Nephron (organoid): ENCODE data around the gene ZNF541.

Experiments
- H3K27ac Mint-ChIP-seq, 3 experiments: 2 replicates each; pipeline ENCODE4 v1.8.0; 2020; ENCODE audit warnings: mixed read lengths in 3 of 3, mild to moderate bottlenecking in 2 of 3, moderate library complexity in 1 of 3
- H3K27me3 Mint-ChIP-seq: 2 replicates; pipeline ENCODE4 v1.8.0; 2021; ENCODE audit warnings: low read depth, mild to moderate bottlenecking, moderate library complexity, mixed read lengths
- H3K36me3 Mint-ChIP-seq: 2 replicates; pipeline ENCODE4 v1.8.0; 2020; ENCODE audit warnings: low read depth, mixed read lengths
- H3K4me1 Mint-ChIP-seq: 2 replicates; pipeline ENCODE4 v1.8.0; 2020; ENCODE audit warnings: mixed read lengths
- H3K4me3 Mint-ChIP-seq, 3 experiments: 2 replicates each; pipeline ENCODE4 v1.8.0; 2020; ENCODE audit warnings: mild to moderate bottlenecking in 3 of 3, mixed read lengths in 3 of 3, moderate library complexity in 2 of 3
- H3K9me3 Mint-ChIP-seq: 2 replicates; pipeline ENCODE4 v1.8.0; 2020; ENCODE audit warnings: mixed read lengths
- TF ChIP-seq, protein P1 (sequence below), 3 experiments: fragments of 200-600 bp; sonication (generic); IDR thresholded peaks; one replicate each; pipeline ENCODE4 v1.5.0; 2021; ENCODE audit warnings: antibody characterized with exemption in 3 of 3; ENCODE audit not compliant: unreplicated experiment in 3 of 3

The ZNF541 gene

DNA sequence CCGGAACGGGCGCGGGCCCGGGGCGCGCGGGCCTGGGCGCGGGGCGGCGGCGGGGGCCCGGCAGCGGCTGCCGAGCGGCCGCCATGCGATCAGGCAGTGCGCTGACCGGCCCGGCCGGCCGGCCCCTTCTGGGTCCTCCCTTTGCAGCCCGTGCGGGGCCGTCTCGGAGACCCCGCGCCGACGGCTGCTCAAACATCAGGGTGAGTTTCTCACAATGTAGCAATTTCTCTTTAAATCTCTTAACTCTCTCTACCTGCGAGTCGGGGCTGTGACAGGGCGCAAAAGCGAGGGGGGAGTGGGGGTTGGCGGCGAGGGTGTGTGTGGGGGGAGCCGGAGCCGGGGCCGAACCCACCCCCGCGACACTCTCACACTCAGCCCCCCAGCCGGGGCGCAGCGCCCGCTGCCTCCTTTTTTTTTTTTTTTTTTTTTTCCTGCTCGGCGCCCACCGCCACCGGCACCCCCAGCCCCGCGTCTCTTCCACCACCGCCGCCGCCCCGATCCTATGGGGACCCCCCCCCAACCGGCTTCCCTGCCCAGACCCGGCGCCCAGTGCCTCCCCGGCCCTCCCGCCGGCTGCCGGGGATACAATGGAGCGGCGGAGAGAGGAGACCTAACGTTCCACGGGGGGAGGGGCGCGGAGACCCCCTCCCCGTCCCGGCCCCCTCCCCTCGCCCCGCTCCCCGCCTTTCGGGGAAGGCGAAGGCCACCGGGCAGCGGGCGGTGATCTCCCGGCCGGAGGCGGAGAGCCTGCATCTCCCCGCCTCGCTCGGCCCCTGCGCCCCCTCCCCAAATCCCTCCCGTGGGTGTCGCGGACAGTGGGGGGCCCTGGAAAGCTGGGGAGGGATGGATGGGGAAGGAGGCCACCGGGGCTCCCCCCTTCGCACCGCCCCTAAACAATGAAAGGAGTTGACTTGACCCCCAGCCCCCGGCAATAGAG is 36.3 kb upstream of the ZNF541 start, which contains the start of gene BICRA:
BICRA (plus strand) TSS at position 166 of the 937 bp plus-strand sequence. CDS start 64,441 bp downstream, outside the sequence.
- Mint-ChIP-seq H3K27me3 (no peaks in the 10 kb centered on the region), H3K4me3 (peak within 1 kb of the TSS; percentile 97 to 99 (median 99)), H3K9me3 (no peaks in the 10 kb centered on the region), H3K27ac (peak within 1 kb of the TSS; percentile 95 to 99 (median 99)), H3K4me1 (peaks cover 29% of the 10 kb centered on the region), H3K36me3 (peaks cover 4% of the 10 kb centered on the region)
- TF ChIP-seq, protein P1, sequence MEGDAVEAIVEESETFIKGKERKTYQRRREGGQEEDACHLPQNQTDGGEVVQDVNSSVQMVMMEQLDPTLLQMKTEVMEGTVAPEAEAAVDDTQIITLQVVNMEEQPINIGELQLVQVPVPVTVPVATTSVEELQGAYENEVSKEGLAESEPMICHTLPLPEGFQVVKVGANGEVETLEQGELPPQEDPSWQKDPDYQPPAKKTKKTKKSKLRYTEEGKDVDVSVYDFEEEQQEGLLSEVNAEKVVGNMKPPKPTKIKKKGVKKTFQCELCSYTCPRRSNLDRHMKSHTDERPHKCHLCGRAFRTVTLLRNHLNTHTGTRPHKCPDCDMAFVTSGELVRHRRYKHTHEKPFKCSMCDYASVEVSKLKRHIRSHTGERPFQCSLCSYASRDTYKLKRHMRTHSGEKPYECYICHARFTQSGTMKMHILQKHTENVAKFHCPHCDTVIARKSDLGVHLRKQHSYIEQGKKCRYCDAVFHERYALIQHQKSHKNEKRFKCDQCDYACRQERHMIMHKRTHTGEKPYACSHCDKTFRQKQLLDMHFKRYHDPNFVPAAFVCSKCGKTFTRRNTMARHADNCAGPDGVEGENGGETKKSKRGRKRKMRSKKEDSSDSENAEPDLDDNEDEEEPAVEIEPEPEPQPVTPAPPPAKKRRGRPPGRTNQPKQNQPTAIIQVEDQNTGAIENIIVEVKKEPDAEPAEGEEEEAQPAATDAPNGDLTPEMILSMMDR (IDR thresholded peaks at IDR 0.05; ENCODE audit: unreplicated experiment in 3 of 3), result no peak

DNA sequence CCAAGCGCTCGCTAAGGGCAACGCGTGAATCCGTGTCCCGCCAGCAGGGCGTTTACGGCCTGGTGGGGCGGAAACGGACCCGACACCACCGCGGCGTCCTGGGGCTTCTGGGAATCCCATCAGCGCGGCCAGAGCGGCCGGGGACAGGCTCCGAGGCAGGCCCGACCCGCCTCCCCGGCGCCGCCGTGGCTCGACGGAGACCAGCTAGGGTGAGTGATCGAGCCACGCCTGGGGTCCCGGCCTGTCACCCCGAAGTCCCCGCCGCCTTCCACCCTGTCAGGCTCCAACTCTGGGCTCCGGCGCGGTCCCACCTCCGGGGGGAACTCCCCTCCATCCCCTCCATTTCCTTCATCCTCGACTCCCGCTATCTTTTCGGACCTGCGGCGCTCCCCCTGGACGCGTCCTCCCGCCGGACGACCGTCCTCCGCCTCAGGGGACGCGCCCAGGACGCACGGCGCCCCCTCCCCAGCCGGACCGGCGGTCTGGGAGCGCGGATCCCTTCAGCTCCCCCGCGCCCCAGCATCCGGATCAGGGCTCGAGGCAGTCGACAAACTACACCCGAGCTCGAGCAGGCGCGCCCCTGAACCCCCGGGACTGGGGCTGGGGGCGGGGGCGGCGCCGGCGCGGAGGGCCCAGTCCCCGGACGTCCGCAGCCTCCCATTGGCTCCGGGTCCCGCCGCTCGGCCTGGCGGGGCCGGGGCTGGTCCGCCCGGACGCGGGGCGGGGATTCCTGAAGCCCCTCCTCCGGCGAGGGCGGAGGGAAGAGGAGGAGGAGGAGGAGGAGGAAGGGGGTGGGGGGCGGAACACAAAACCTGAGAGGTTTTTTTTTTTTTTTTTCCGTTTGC is 35.3 kb upstream of the ZNF541 start:
- Mint-ChIP-seq H3K36me3 (peaks cover 4% of the 10 kb centered on the region), H3K9me3 (no peaks in the 10 kb centered on the region), H3K4me1 (peaks cover 22% of the 10 kb centered on the region), H3K27me3 (no peaks in the 10 kb centered on the region), H3K4me3 (peak overlapping the region; percentile 83 to 92 (median 86)), H3K27ac (peak overlapping the region; percentile 83 to 95 (median 86))
- TF ChIP-seq, protein P1 (IDR thresholded peaks at IDR 0.05; ENCODE audit: unreplicated experiment in 3 of 3), result peak; percentile 12 to 35 (median 25)

DNA sequence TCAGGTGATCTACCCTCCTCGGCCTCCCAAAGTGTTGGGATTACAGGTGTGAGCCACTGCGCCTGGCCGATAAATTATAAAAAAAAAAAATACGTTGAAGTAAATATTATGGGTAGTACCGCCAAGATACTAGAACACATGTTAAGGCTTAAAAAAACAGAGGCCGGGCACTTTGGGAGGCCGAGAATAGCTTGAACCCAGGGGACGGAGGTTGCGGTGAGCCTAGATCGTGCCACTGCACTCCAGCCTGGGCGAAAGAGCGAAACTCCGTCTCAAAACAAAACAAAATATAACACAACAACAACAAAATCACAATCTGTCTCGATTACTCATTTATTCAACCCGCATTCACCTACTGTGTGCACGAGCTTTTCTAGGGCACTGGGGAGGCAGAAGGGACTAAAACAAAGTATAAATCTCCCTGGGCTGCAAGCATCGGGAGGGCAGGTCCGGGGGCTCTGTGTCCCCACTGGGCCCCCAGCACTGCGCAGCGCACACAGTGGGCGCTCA is 34.7 kb upstream of the ZNF541 start:
- Mint-ChIP-seq H3K4me1 (peaks cover 19% of the 10 kb centered on the region), H3K27ac (peak overlapping the region; percentile 54 to 86 (median 83)), H3K9me3 (no peaks in the 10 kb centered on the region), H3K36me3 (peaks cover 4% of the 10 kb centered on the region), H3K27me3 (peaks cover 2% of the 10 kb centered on the region), H3K4me3 (peak overlapping the region; percentile 83 to 92 (median 86))
- TF ChIP-seq, protein P1 (IDR thresholded peaks at IDR 0.05; ENCODE audit: unreplicated experiment in 3 of 3), result no peak

DNA sequence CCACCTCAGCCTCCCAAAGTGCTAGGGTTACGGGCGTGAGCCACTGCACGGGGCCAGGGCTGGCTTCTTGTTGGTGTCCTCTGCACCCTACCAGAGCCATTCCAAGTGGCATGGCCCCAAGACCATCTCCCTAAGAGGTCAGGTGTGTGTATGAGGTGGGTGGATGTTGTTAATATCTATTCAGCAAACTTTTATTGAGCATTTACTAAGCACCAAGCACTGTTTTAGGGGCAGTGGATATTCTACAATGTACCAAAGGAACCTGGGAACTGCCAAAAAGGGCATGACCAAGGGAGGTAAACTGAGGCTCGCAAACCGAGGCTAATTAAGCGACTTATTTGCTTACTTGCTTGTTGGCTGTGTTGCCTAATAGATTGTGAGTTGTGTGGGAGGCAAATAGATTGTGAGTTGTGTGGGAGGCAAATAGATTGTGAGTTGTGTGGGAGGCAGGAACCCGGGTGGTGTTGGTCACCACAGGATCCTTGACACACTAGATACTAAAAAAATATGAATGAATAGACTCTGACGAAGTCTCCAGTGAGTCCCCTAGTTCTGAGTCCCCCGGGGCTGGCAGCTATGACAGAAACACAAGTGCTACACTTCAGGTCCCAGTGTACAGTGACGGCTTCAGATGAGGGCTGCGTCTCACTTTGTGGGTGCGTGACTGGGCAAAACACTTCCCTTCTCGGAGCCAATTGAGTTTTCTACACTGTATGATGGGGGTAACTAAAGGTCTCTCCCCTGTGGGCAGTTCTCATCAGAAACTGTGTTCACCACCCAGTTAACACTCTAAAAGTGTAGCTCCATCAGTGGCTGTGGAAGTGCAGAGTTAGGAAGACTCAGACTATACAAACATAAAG is 31.0 kb upstream of the ZNF541 start:
- H3K4me3 Mint-ChIP-seq, result peak overlapping the region; percentile 31 to 56 (median 42)
- peak overlapping the region in 2 of 3 experiments; percentile 43 to 50 for H3K27ac Mint-ChIP-seq
- H3K9me3 Mint-ChIP-seq, result no peaks in the 10 kb centered on the region
- H3K27me3 Mint-ChIP-seq, result peaks cover 15% of the 10 kb centered on the region
- H3K36me3 Mint-ChIP-seq, result peaks cover 4% of the 10 kb centered on the region
- peaks cover 12% of the 10 kb centered on the region for H3K4me1 Mint-ChIP-seq
- TF ChIP-seq, protein P1 (IDR thresholded peaks at IDR 0.05; ENCODE audit: unreplicated experiment in 3 of 3), result no peak
